ENCODE measurements around the gene AP1S3.

The AP1S3 gene

DNA sequence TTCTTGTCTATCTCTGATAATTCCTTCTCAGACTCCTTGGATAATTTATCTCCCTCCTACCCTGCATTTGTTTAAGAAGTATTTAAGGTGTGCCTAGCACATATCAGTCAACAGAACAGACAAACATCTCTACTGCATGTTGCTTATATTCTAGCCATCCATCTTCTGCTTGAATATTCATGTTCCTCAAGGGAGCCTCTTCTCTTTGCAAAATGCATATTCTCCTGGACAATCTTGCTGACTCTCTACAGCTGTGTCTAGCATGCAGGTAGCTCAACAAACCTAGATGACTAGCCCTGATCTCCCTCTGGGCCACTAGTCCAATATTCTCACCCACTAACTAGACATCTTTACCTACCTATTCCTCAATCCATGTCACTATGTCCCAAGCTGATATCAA lies 70.0 kb downstream of the AP1S3 start:
- DNase-seq = no peak
- H3K9ac ChIP-seq (ENCODE audit: low read length) = no peak overlapping the region
- H3K9me2 ChIP-seq (replicated peaks; ENCODE audit: insufficient read depth, low read length) = no peaks in the 10 kb centered on the region
- peaks cover 8% of the 10 kb centered on the region; the same call in 1 of the 2 replicates for H3F3A ChIP-seq (ENCODE audit: insufficient read depth, low read length)
- H3K4me2 ChIP-seq (ENCODE audit: low read depth, low read length) = no peak overlapping the region
- TF ChIP-seq EZH2phosphoT487 (IDR thresholded peaks at IDR 0.05; ENCODE audit: low read length) (no peak), EZH2 (optimal IDR thresholded peaks at IDR 0.05; ENCODE audit: low read depth, low read length) (no peak)
- TF ChIP-seq, protein P1, sequence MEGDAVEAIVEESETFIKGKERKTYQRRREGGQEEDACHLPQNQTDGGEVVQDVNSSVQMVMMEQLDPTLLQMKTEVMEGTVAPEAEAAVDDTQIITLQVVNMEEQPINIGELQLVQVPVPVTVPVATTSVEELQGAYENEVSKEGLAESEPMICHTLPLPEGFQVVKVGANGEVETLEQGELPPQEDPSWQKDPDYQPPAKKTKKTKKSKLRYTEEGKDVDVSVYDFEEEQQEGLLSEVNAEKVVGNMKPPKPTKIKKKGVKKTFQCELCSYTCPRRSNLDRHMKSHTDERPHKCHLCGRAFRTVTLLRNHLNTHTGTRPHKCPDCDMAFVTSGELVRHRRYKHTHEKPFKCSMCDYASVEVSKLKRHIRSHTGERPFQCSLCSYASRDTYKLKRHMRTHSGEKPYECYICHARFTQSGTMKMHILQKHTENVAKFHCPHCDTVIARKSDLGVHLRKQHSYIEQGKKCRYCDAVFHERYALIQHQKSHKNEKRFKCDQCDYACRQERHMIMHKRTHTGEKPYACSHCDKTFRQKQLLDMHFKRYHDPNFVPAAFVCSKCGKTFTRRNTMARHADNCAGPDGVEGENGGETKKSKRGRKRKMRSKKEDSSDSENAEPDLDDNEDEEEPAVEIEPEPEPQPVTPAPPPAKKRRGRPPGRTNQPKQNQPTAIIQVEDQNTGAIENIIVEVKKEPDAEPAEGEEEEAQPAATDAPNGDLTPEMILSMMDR (IDR thresholded peaks at IDR 0.05; ENCODE audit: low read length) = no peak
- no peaks in the 10 kb centered on the region for H3K9me3 ChIP-seq (replicated peaks; ENCODE audit: insufficient read depth, low read length)
- no peak overlapping the region for H3K27ac ChIP-seq (ENCODE audit: low read length)
- no peaks in the 10 kb centered on the region for H4K20me1 ChIP-seq (ENCODE audit: insufficient read depth, low read length)
- no peaks in the 10 kb centered on the region for H3K27me3 ChIP-seq (replicated peaks; ENCODE audit: insufficient read depth, low read length)
- no peaks in the 10 kb centered on the region; the same call in 1 of the 2 replicates for H3K36me3 ChIP-seq (replicated peaks; ENCODE audit: insufficient read depth, low read length)
- no peak overlapping the region for H2AFZ ChIP-seq (ENCODE audit: low read length)
- no peak overlapping the region for H3K4me3 ChIP-seq (ENCODE audit: low read length)
- H3K79me2 ChIP-seq (ENCODE audit: low read length) = no peaks in the 10 kb centered on the region
- 0 out of 2 replicates have a peak, but pooled peaks cover 3% of the 10 kb centered on the region for H3K4me1 ChIP-seq (ENCODE audit: low read length)

DNA sequence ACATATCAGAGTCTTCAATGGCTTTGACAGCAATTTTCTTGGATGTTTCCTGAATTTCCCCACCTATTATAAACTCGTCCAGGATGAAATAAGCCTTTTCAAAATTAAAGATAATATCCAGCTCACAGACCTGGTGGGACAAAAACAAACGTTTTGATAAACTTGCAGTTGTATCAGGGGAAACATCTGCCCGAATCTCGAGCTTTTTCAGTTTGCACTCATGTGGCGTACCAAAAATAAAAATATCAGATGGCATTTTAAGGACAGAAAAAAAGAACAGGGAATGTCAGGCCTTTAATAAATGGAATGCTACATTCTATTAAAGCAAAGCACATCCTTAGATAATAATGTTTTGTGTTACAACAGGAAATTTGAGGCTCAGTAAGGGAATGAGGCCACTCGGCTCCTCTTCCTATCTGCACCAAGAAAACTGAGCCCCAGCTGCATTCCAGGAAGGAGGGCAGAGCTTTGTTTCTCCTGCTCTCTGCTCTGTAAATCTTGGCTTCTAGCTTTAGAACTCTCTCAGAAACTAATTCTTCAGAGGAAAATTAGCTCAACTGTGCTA lies 72.1 kb downstream of the AP1S3 start:
- H2AFZ ChIP-seq (ENCODE audit: low read length) = no peak overlapping the region
- H4K20me1 ChIP-seq (ENCODE audit: insufficient read depth, low read length) = no peaks in the 10 kb centered on the region
- H3K4me2 ChIP-seq (ENCODE audit: low read depth, low read length) = no peak overlapping the region
- H3K9me3 ChIP-seq (replicated peaks; ENCODE audit: insufficient read depth, low read length) = no peaks in the 10 kb centered on the region
- H3K27me3 ChIP-seq (replicated peaks; ENCODE audit: insufficient read depth, low read length) = no peaks in the 10 kb centered on the region
- no peaks in the 10 kb centered on the region for H3K9me2 ChIP-seq (replicated peaks; ENCODE audit: insufficient read depth, low read length)
- peaks cover 12% of the 10 kb centered on the region for H3K4me1 ChIP-seq (ENCODE audit: low read length)
- no peak overlapping the region for H3K27ac ChIP-seq (ENCODE audit: low read length)
- peaks cover 16% of the 10 kb centered on the region; the same call in 1 of the 2 replicates for H3F3A ChIP-seq (ENCODE audit: insufficient read depth, low read length)
- no peaks in the 10 kb centered on the region; the same call in 1 of the 2 replicates for H3K36me3 ChIP-seq (replicated peaks; ENCODE audit: insufficient read depth, low read length)
- TF ChIP-seq, protein P1 (IDR thresholded peaks at IDR 0.05; ENCODE audit: low read length) = no peak
- no peak for TF ChIP-seq EZH2phosphoT487 (IDR thresholded peaks at IDR 0.05; ENCODE audit: low read length)
- TF ChIP-seq EZH2 (optimal IDR thresholded peaks at IDR 0.05; ENCODE audit: low read depth, low read length) = no peak
- no peak overlapping the region for H3K4me3 ChIP-seq (ENCODE audit: low read length)
- DNase-seq = no peak
- no peaks in the 10 kb centered on the region for H3K79me2 ChIP-seq (ENCODE audit: low read length)
- no peak overlapping the region for H3K9ac ChIP-seq (ENCODE audit: low read length)

DNA sequence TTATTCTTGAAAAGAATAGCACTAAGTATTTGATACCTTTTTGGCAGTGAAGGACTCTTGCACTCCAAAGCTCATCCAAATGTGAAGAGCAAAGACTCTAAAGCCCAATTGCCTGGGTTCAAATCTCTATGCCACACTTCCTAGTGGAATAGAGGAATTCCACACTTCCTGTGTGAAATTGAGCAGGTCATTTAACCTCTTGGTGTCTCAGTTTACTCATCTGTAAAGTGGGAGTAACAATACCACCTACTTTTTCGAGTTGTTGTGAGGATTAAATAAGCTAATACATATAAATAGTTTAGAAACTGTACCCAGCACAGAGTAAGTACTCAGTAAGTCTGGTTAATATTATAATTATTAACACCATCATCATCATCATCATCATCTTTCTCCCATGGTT lies 72.6 kb downstream of the AP1S3 start:
- Histone ChIP-seq H3K9me2 (replicated peaks; ENCODE audit: insufficient read depth, low read length) (no peaks in the 10 kb centered on the region), H4K20me1 (ENCODE audit: insufficient read depth, low read length) (no peaks in the 10 kb centered on the region), H3K27me3 (replicated peaks; ENCODE audit: insufficient read depth, low read length) (no peaks in the 10 kb centered on the region), H3K9ac (ENCODE audit: low read length) (no peak overlapping the region), H3K27ac (ENCODE audit: low read length) (no peak overlapping the region), H3K36me3 (replicated peaks; ENCODE audit: insufficient read depth, low read length) (no peaks in the 10 kb centered on the region; the same call in 1 of the 2 replicates), H3K9me3 (replicated peaks; ENCODE audit: insufficient read depth, low read length) (no peaks in the 10 kb centered on the region), H3F3A (ENCODE audit: insufficient read depth, low read length) (peaks cover 16% of the 10 kb centered on the region; the same call in 1 of the 2 replicates), H2AFZ (ENCODE audit: low read length) (no peak overlapping the region), H3K79me2 (ENCODE audit: low read length) (no peaks in the 10 kb centered on the region), H3K4me2 (ENCODE audit: low read depth, low read length) (no peak overlapping the region), H3K4me3 (ENCODE audit: low read length) (no peak overlapping the region), H3K4me1 (ENCODE audit: low read length) (peaks cover 12% of the 10 kb centered on the region)
- no peak for DNase-seq
- TF ChIP-seq, protein P1 (IDR thresholded peaks at IDR 0.05; ENCODE audit: low read length) = no peak
- TF ChIP-seq EZH2phosphoT487 (IDR thresholded peaks at IDR 0.05; ENCODE audit: low read length) (no peak), EZH2 (optimal IDR thresholded peaks at IDR 0.05; ENCODE audit: low read depth, low read length) (no peak)

All from MM.1S (cell line).